H1 (cell line): ENCODE results near the gene ADARB2. TPM values are rescaled to one million over a fixed set of nuclear protein-coding genes. Genes with fewer than 3 reads are reported as not detected.

Source experiments
- CTCF ChIA-PET: fragments of 300-600 bp; sonication (Branson Sonifier 250); formaldehyde crosslinking; loops from one replicate; lab custom pipeline; 2021; ENCODE audit not compliant: partially characterized antibody; lab: Charles Lee
- POLR2A ChIA-PET: fragments of 300-600 bp; sonication (Branson Sonifier 250); formaldehyde crosslinking; loops from one replicate; lab custom pipeline; 2021; ENCODE audit warnings: inconsistent platforms; ENCODE audit not compliant: partially characterized antibody; lab: Charles Lee
- DNase-seq, 2 experiments: peaks; one replicate each; pipeline versions ENCODE4 v3.0.0 to v3.0.0-alpha.2; 2010 to 2022; ENCODE audit warnings: low spot score in 2 of 2, low read depth in 1 of 2, mixed read lengths in 1 of 2
- FAIRE-seq: peaks from 2 replicates; lab custom pipeline; 2011; peaks lifted over from hg19 to GRCh38; lab: Jason Lieb, UNC
- H2AFZ ChIP-seq: 2 replicates; pipeline ENCODE4 v1.8.1; 2012; ENCODE audit warnings: low read length, inconsistent platforms
- H2AK5ac ChIP-seq: 2 replicates; pipeline ENCODE4 v1.6.1; 2013; ENCODE audit warnings: low read depth, low read length
- H2BK120ac ChIP-seq: replicated peaks from 2 replicates; pipeline ENCODE3; 2013; ENCODE audit warnings: low read depth, low read length, inconsistent platforms
- H2BK12ac ChIP-seq: 2 replicates; pipeline ENCODE4 v1.6.1; 2013; ENCODE audit warnings: low read depth, low read length
- H2BK15ac ChIP-seq: 2 replicates; pipeline ENCODE4 v1.6.1; 2013; ENCODE audit warnings: low read length
- H2BK20ac ChIP-seq: 2 replicates; pipeline ENCODE4 v1.6.1; 2013; ENCODE audit warnings: low read length
- H2BK5ac ChIP-seq: 2 replicates; pipeline ENCODE4 v1.6.1; 2013; ENCODE audit warnings: low read depth, low read length
- H3K14ac ChIP-seq: 2 replicates; pipeline ENCODE4 v1.6.1; 2013; ENCODE audit warnings: inconsistent platforms; ENCODE audit not compliant: insufficient read length
- H3K18ac ChIP-seq: 2 replicates; pipeline ENCODE4 v1.6.1; 2013; ENCODE audit warnings: low read length; ENCODE audit errors: extremely low read depth
- H3K23ac ChIP-seq: 2 replicates; pipeline ENCODE4 v1.6.1; 2013; ENCODE audit warnings: inconsistent platforms; ENCODE audit not compliant: insufficient read length
- H3K23me2 ChIP-seq: 2 replicates; pipeline ENCODE4 v1.6.1; 2013; ENCODE audit warnings: low read depth, low read length
- H3K27ac ChIP-seq: 2 replicates; pipeline ENCODE4 v1.6.1; 2011; ENCODE audit warnings: low read depth, low read length, inconsistent platforms
- H3K27me3 ChIP-seq, 4 experiments: replicated peaks in 1 of 4; 1 replicate in 1 of 4; 2 replicates in 3 of 4; pipeline versions ENCODE4 v1.6.1 to v1.8.1; 2011 to 2013; ENCODE audit warnings: low read length in 3 of 4, mild to moderate bottlenecking in 3 of 4, inconsistent platforms in 2 of 4, mixed read lengths in 2 of 4, moderate library complexity in 1 of 4; ENCODE audit not compliant: control insufficient read depth in 3 of 4, insufficient read depth in 3 of 4; ENCODE audit errors: extremely low read depth in 1 of 4
- H3K36me3 ChIP-seq, 4 experiments: 2 replicates each; pipeline versions ENCODE4 v1.6.1 to v1.8.1; 2011 to 2013; ENCODE audit warnings: mild to moderate bottlenecking in 4 of 4, low read length in 3 of 4, moderate library complexity in 2 of 4, control low read depth in 1 of 4, inconsistent platforms in 1 of 4; ENCODE audit not compliant: insufficient read depth in 4 of 4, control insufficient read depth in 2 of 4
- H3K4ac ChIP-seq: replicated peaks from 2 replicates; pipeline ENCODE3; 2013; ENCODE audit warnings: low read length, low read depth, mixed read lengths, inconsistent platforms; ENCODE audit not compliant: insufficient read length
- H3K4me1 ChIP-seq, 4 experiments: replicated peaks in 1 of 4; 1 replicate in 1 of 4; 2 replicates in 3 of 4; pipeline versions ENCODE4 v1.6.1 to v1.8.1; 2011 to 2013; ENCODE audit warnings: low read length in 3 of 4, inconsistent platforms in 2 of 4, mixed read lengths in 1 of 4; ENCODE audit not compliant: insufficient read depth in 4 of 4, control insufficient read depth in 3 of 4
- H3K4me2 ChIP-seq, 2 experiments: 2 replicates each; pipeline versions ENCODE4 v1.6.1 to v1.8.1; 2011 to 2013; ENCODE audit warnings: low read depth in 2 of 2, low read length in 2 of 2, control low read depth in 1 of 2, inconsistent platforms in 1 of 2, mild to moderate bottlenecking in 1 of 2; ENCODE audit not compliant: insufficient read depth in 1 of 2
- H3K4me3 ChIP-seq, 4 experiments: fragments of 200-600, 300-600 bp in 1 of 4; sonication (generic), shearing (Covaris generic), sonication (Bioruptor Twin) in 1 of 4; 2 replicates each; pipeline versions ENCODE4 v1.5.1 to v1.8.1; 2011 to 2016; ENCODE audit warnings: low read length in 4 of 4, low read depth in 3 of 4, control low read depth in 2 of 4, inconsistent platforms in 2 of 4, mild to moderate bottlenecking in 2 of 4, mixed read lengths in 1 of 4, moderate library complexity in 1 of 4; ENCODE audit not compliant: insufficient read depth in 2 of 4; ENCODE audit errors: extremely low read depth in 1 of 4
- H3K56ac ChIP-seq: replicated peaks from 2 replicates; pipeline ENCODE3; 2013; ENCODE audit warnings: low read depth, mild to moderate bottlenecking, mixed read lengths, low read length, inconsistent platforms; ENCODE audit not compliant: insufficient read length
- H3K79me1 ChIP-seq: 2 replicates; pipeline ENCODE4 v1.6.1; 2013; ENCODE audit warnings: low read depth, low read length, control low read depth
- H3K79me2 ChIP-seq, 2 experiments: 2 replicates each; pipeline versions ENCODE4 v1.6.1 to v1.8.1; 2012 to 2013; ENCODE audit warnings: low read length in 2 of 2, mild to moderate bottlenecking in 2 of 2, inconsistent platforms in 1 of 2; ENCODE audit not compliant: insufficient read depth in 2 of 2, control insufficient read depth in 1 of 2
- H3K9ac ChIP-seq, 4 experiments: replicated peaks in 1 of 4; 1 replicate in 1 of 4; 2 replicates in 3 of 4; pipeline versions ENCODE4 v1.6.1 to v1.8.1; 2011 to 2013; ENCODE audit warnings: low read depth in 3 of 4, low read length in 3 of 4, control low read depth in 2 of 4, mild to moderate bottlenecking in 2 of 4, moderate library complexity in 2 of 4, inconsistent platforms in 1 of 4; ENCODE audit errors: extremely low read depth in 1 of 4
- H3K9me3 ChIP-seq, 2 experiments: 2 replicates each; pipeline versions ENCODE4 v1.6.1 to v1.8.1; 2012 to 2013; ENCODE audit warnings: mild to moderate bottlenecking in 2 of 2, moderate library complexity in 2 of 2, control low read depth in 1 of 2, inconsistent platforms in 1 of 2, low read depth in 1 of 2, low read length in 1 of 2, mixed read lengths in 1 of 2; ENCODE audit not compliant: insufficient read depth in 2 of 2
- H4K20me1 ChIP-seq, 2 experiments: replicated peaks in 1 of 2; 2 replicates each; pipeline versions ENCODE3 to v1.8.1; 2011 to 2013; ENCODE audit warnings: inconsistent platforms in 2 of 2, low read length in 2 of 2, mild to moderate bottlenecking in 1 of 2; ENCODE audit not compliant: insufficient read depth in 2 of 2, control insufficient read depth in 1 of 2
- H4K5ac ChIP-seq: 2 replicates; pipeline ENCODE4 v1.6.1; 2013; ENCODE audit warnings: low read length, low read depth, mixed read lengths, inconsistent platforms; ENCODE audit not compliant: insufficient read length
- H4K8ac ChIP-seq: 2 replicates; pipeline ENCODE4 v1.8.0; 2013; ENCODE audit warnings: mild to moderate bottlenecking, moderate library complexity, low read length, inconsistent platforms; ENCODE audit not compliant: insufficient read depth; ENCODE audit errors: extremely low read depth
- H4K91ac ChIP-seq: replicated peaks from 2 replicates; pipeline ENCODE3; 2013; ENCODE audit warnings: low read length, mixed read lengths, inconsistent platforms; ENCODE audit not compliant: insufficient read length
- KDM1A ChIP-seq: fragments of 200-600, 300-600 bp; sonication (generic); IDR thresholded peaks from 2 replicates; pipeline ENCODE4 v1.7.1; 2016; ENCODE audit warnings: mild to moderate bottlenecking, low read length, borderline replicate concordance
- MAFK ChIP-seq: IDR thresholded peaks from 2 replicates; pipeline ENCODE4 v1.6.1; 2012; ENCODE audit warnings: low read depth, mild to moderate bottlenecking, improper control_type of control experiment, low read length
- RXRA ChIP-seq: IDR thresholded peaks from 2 replicates; pipeline ENCODE4 v1.6.1; 2011; ENCODE audit warnings: low read depth, mild to moderate bottlenecking, low read length, moderate library complexity; ENCODE audit not compliant: insufficient read depth
- SIN3A ChIP-seq, 2 experiments: IDR thresholded peaks in 1 of 2; conservative IDR thresholded peaks in 1 of 2; 2 replicates each; pipeline ENCODE4 v1.6.1; 2011 to 2012; ENCODE audit warnings: low read length in 2 of 2, improper control_type of control experiment in 1 of 2, low read depth in 1 of 2, mild to moderate bottlenecking in 1 of 2
- SP2 ChIP-seq: IDR thresholded peaks from 2 replicates; pipeline ENCODE4 v1.6.1; 2012; ENCODE audit warnings: mild to moderate bottlenecking, low read length, inconsistent platforms
- WGBS, 2 experiments: shearing (Covaris generic) in 1 of 2; methylation state at CpG; one replicate each; pipeline versions ENCODE4 v1.1.6 to v1.1.7; 2013 to 2015; ENCODE audit warnings: low lambda C conversion rate in 2 of 2, mixed read lengths in 2 of 2, inconsistent platforms in 1 of 2, low coverage in 1 of 2, missing lambda C conversion rate in 1 of 2; ENCODE audit not compliant: insufficient replicate concordance in 2 of 2, insufficient coverage in 1 of 2, insufficient read length in 1 of 2; ENCODE audit errors: extremely low coverage in 1 of 2, missing lambda C conversion rate in 1 of 2; 5-methylcytosine and 5-hydroxymethylcytosine counted together
- polyA plus RNA-seq, 7 experiments: library from polyadenylated mRNA; depleted of rRNA in 3 of 7; stranded (reverse) in 5 of 7; unstranded in 2 of 7; fragments of >200 nt in 5 of 7; fragments of 200-250 nt in 2 of 7; gene quantifications; 1 replicate in 5 of 7; 2 replicates in 1 of 7; 4 replicates in 1 of 7; pipeline versions ENCODE4 v1.2.1 to v1.2.3, GENCODE V29; 2011 to 2013; ENCODE audit warnings: missing spikeins in 2 of 7, mixed read lengths in 2 of 7
- total RNA-seq: library from RNA; stranded (reverse); fragmentation: NEBNext Ultra II Directional; extraction: Animal tissue kit (Norgen Biotek cat#: 25700); gene quantifications from 2 replicates; pipeline ENCODE4 v1.2.1, GENCODE V29; 2021
- TF ChIP-seq, protein P1 (sequence below): IDR thresholded peaks from 2 replicates; pipeline ENCODE4 v1.6.1; 2011; ENCODE audit warnings: low read length, improper control_type of control experiment

The ADARB2 gene
- total and polyA plus RNA-seq, 2 of the 8 experiments (the other 6 are each of a cell fraction or from before 2014, with no cell fraction given), result 2.2 to 2.8 TPM

DNA sequence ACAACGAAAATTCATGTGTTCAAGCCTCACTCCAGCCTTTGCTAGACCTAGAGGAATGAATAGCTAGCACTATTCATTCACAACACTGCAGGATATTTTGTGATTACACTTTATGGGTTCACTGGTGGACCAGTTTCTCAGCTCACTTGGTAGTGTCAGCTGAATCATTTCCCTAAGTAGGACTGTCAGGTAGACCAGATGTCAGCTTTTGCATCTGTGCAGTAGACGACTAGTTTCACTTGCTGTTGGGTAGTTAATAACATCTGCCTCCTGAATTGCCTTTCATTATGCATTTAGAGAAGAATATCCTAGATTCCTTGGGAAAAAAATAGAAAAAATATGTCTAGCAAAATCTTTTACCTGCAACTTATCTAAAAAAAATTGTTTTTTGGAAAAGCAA lies 296.4 kb downstream of the ADARB2 start:
- no peak overlapping the region for H3K23ac ChIP-seq
- no peak for DNase-seq
- no peak overlapping the region for H4K91ac ChIP-seq
- H4K5ac ChIP-seq, result no peak overlapping the region
- no peak overlapping the region for H3K18ac ChIP-seq
- H3K9me3 ChIP-seq, result no peaks in the 10 kb centered on the region
- WGBS, 2 experiments, result 81% methylated on average over 2 of the region's 2 CpGs; no CpG with 5 or more reads in 1 of the 2 experiments
- no peak overlapping the region for H2BK5ac ChIP-seq
- no peak overlapping the region for H3K4me2 ChIP-seq
- H2AFZ ChIP-seq, result no peak overlapping the region
- H3K27me3 ChIP-seq, result no peaks in the 10 kb centered on the region
- no peak overlapping the region for H2AK5ac ChIP-seq
- no peak overlapping the region for H3K4me3 ChIP-seq
- H3K56ac ChIP-seq, result no peak overlapping the region
- no peak overlapping the region for H3K14ac ChIP-seq
- H3K27ac ChIP-seq, result no peak overlapping the region
- no peak overlapping the region for H2BK12ac ChIP-seq
- no peak overlapping the region for H3K4ac ChIP-seq
- H4K20me1 ChIP-seq, result peaks cover 0 to 7% of the 10 kb centered on the region in 2 experiments
- FAIRE-seq, result no peak
- no peak overlapping the region for H4K8ac ChIP-seq
- no peak overlapping the region for H2BK15ac ChIP-seq
- no peaks in the 10 kb centered on the region for H3K4me1 ChIP-seq
- peaks cover 18% of the 10 kb centered on the region; the same call in 1 of the 2 replicates for H3K23me2 ChIP-seq
- no peaks in the 10 kb centered on the region for H3K36me3 ChIP-seq
- H3K79me2 ChIP-seq, result no peaks in the 10 kb centered on the region
- POLR2A ChIA-PET, result no interaction called here
- H2BK20ac ChIP-seq, result no peak overlapping the region
- H3K9ac ChIP-seq, result no peak overlapping the region
- no peak overlapping the region for H2BK120ac ChIP-seq
- H3K79me1 ChIP-seq, result no peaks in the 10 kb centered on the region; the same call in 1 of the 2 replicates
- CTCF ChIA-PET, result interaction anchor here (1.0 to 1.4 kb wide), 5 partner anchors 15 to 81 kb away, joined by 3 to 5 read pairs (median 3); no protein-coding TSS in a partner anchor
- TF ChIP-seq MAFK, result no peak
- TF ChIP-seq RXRA, result no peak
- TF ChIP-seq, protein P1, sequence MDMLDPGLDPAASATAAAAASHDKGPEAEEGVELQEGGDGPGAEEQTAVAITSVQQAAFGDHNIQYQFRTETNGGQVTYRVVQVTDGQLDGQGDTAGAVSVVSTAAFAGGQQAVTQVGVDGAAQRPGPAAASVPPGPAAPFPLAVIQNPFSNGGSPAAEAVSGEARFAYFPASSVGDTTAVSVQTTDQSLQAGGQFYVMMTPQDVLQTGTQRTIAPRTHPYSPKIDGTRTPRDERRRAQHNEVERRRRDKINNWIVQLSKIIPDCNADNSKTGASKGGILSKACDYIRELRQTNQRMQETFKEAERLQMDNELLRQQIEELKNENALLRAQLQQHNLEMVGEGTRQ, result no peak
- no peak for TF ChIP-seq SIN3A (conservative IDR thresholded peaks at IDR 0.05 in 1 of 2, IDR thresholded peaks at IDR 0.05 in 1 of 2; ENCODE audit: low read depth in 1 of 2, low read length in 2 of 2)
- no peak for TF ChIP-seq KDM1A
- no peak for TF ChIP-seq SP2
